KMS-11 (cell line): Measurements from ENCODE around the gene GCH1.
A peak's percentile ranks its signal among the peaks of the same experiment; 100 is the strongest.
"Not testable (repeated sequence)": the region's sequence is repeated elsewhere in the genome, so short reads cannot be mapped to it uniquely, and the experiment has no call there.

Experiments
- H2AFZ ChIP-seq: fragments of 200-600 bp; sonication (generic); 2 replicates; pipeline ENCODE4 v1.6.1; 2016; ENCODE audit warnings: antibody characterized with exemption, mixed run types, low read depth
- H3K27ac ChIP-seq: fragments of 200-600 bp; sonication (generic); 2 replicates; pipeline ENCODE4 v1.6.1; 2016; ENCODE audit warnings: mild to moderate bottlenecking, mixed run types
- H3K27me3 ChIP-seq: fragments of 200-600 bp; sonication (generic); 2 replicates; pipeline ENCODE4 v1.6.1; 2017; ENCODE audit warnings: mild to moderate bottlenecking, low read depth, mixed run types, moderate library complexity; ENCODE audit not compliant: insufficient read depth
- H3K36me3 ChIP-seq: fragments of 200-600 bp; sonication (generic); 2 replicates; pipeline ENCODE4 v1.6.1; 2017; ENCODE audit warnings: mild to moderate bottlenecking, mixed run types; ENCODE audit not compliant: insufficient read depth
- H3K4me1 ChIP-seq: fragments of 200-600 bp; sonication (generic); 2 replicates; pipeline ENCODE4 v1.6.1; 2016; ENCODE audit warnings: mild to moderate bottlenecking, low read depth, mixed run types; ENCODE audit not compliant: poor library complexity, severe bottlenecking
- H3K4me2 ChIP-seq: fragments of 200-600 bp; sonication (generic); 2 replicates; pipeline ENCODE4 v1.7.0; 2016; ENCODE audit warnings: mild to moderate bottlenecking, mixed run types
- H3K4me3 ChIP-seq: fragments of 200-600 bp; sonication (generic); IDR thresholded peaks from 2 replicates; pipeline ENCODE4 v1.6.1; 2017; ENCODE audit warnings: low read depth, low read length, mixed read lengths; ENCODE audit not compliant: insufficient read depth
- H3K79me2 ChIP-seq: fragments of 200-600 bp; sonication (generic); 2 replicates; pipeline ENCODE4 v1.6.1; 2016; ENCODE audit warnings: low read depth, mixed run types; ENCODE audit not compliant: insufficient read depth
- H3K9ac ChIP-seq: fragments of 200-600 bp; sonication (generic); 2 replicates; pipeline ENCODE4 v1.6.1; 2016; ENCODE audit warnings: mild to moderate bottlenecking, mixed run types
- H4K20me1 ChIP-seq: fragments of 200-600 bp; sonication (generic); 2 replicates; pipeline ENCODE4 v1.6.1; 2016; ENCODE audit warnings: mild to moderate bottlenecking, mixed run types; ENCODE audit not compliant: insufficient read depth
- CTCF ChIP-seq: fragments of 200-600 bp; sonication (generic); conservative IDR thresholded peaks from 2 replicates; pipeline ENCODE4 v1.6.1; 2017; ENCODE audit warnings: low read depth, mild to moderate bottlenecking, antibody characterized with exemption, low read length, moderate library complexity, mixed read lengths

Gene GCH1

GRCh38 chr14:54906075-54906474 is 3.4 kb upstream of the GCH1 start:
- H3K9ac ChIP-seq: no peak overlapping the region
- H3K4me1 ChIP-seq: peaks cover 45% of the 10 kb centered on the region
- peak overlapping the region; percentile 42; the same call in 1 of the 2 replicates for H3K4me2 ChIP-seq
- H3K79me2 ChIP-seq: no peaks in the 10 kb centered on the region
- H3K27me3 ChIP-seq: no peaks in the 10 kb centered on the region
- H3K36me3 ChIP-seq: no peaks in the 10 kb centered on the region
- H2AFZ ChIP-seq: no peak overlapping the region
- H4K20me1 ChIP-seq: no peaks in the 10 kb centered on the region
- H3K4me3 ChIP-seq: no peak overlapping the region
- no peak overlapping the region for H3K27ac ChIP-seq
- TF ChIP-seq CTCF: no peak

GRCh38 chr14:54902143-54902520 is 494 bp downstream of the GCH1 start:
- H3K79me2 ChIP-seq: no peaks in the 10 kb centered on the region
- H3K27me3 ChIP-seq: no peaks in the 10 kb centered on the region
- no peaks in the 10 kb centered on the region for H4K20me1 ChIP-seq
- peak overlapping the region; percentile 22; the same call in 1 of the 2 replicates for H3K27ac ChIP-seq
- peak overlapping the region; percentile 64 for H3K4me2 ChIP-seq
- no peak overlapping the region for H3K4me3 ChIP-seq
- peak overlapping the region; percentile 49 for H3K9ac ChIP-seq
- H3K4me1 ChIP-seq: peaks cover 33% of the 10 kb centered on the region
- no peak for TF ChIP-seq CTCF
- peak overlapping the region; percentile 76 for H2AFZ ChIP-seq
- no peaks in the 10 kb centered on the region for H3K36me3 ChIP-seq

- peak overlapping the region; percentile 76 for H2AFZ ChIP-seq
- H3K9ac ChIP-seq: peak overlapping the region; percentile 49; the same call in 1 of the 2 replicates
- peak overlapping the region; percentile 64 for H3K4me2 ChIP-seq
- TF ChIP-seq CTCF: no peak
- no peak overlapping the region for H3K4me3 ChIP-seq
- H3K79me2 ChIP-seq: no peaks in the 10 kb centered on the region
- H3K27ac ChIP-seq: no peak overlapping the region
- H3K36me3 ChIP-seq: no peaks in the 10 kb centered on the region
- H4K20me1 ChIP-seq: no peaks in the 10 kb centered on the region
- no peaks in the 10 kb centered on the region for H3K27me3 ChIP-seq
- H3K4me1 ChIP-seq: peaks cover 27% of the 10 kb centered on the region
Measured at GRCh38 chr14:54901380-54902142, 1.1 kb downstream of the GCH1 start.

GRCh38 chr14:54899573-54899972 is 3.1 kb downstream of the GCH1 start:
- Histone ChIP-seq H3K79me2 (no peaks in the 10 kb centered on the region), H3K4me2 (no peak overlapping the region), H3K27ac (no peak overlapping the region), H3K36me3 (no peaks in the 10 kb centered on the region), H3K9ac (no peak overlapping the region), H3K4me1 (peaks cover 13% of the 10 kb centered on the region), H3K27me3 (no peaks in the 10 kb centered on the region), H3K4me3 (no peak overlapping the region), H4K20me1 (no peaks in the 10 kb centered on the region), H2AFZ (no peak overlapping the region)
- TF ChIP-seq CTCF: no peak

GRCh38 chr14:54897809-54898555 is 4.6 kb downstream of the GCH1 start:
- H3K79me2 ChIP-seq, H3K27me3 ChIP-seq, H3K27ac ChIP-seq, H3K9ac ChIP-seq, H3K4me3 ChIP-seq, H2AFZ ChIP-seq, H4K20me1 ChIP-seq, H3K4me2 ChIP-seq, H3K36me3 ChIP-seq: not testable (repeated sequence)
- peaks cover 14% of the 10 kb centered on the region for H3K4me1 ChIP-seq
